Activated CD4-positive, CD25-positive, alpha-beta regulatory T cell (primary cell): Measurements from ENCODE around the gene SPPL2B.

Experiments
- DNase-seq, 4 experiments: peaks; one replicate each; lab custom pipeline; 2025; lab: John Stamatoyannopoulos, UW

Gene SPPL2B

GRCh38 chr19:2321565-2322283, 6.8 kb upstream of the SPPL2B start:
- no peak for DNase-seq

GRCh38 chr19:2323707-2324106, 4.8 kb upstream of the SPPL2B start:
- no peak for DNase-seq

- no peak for DNase-seq
Measured at GRCh38 chr19:2324220-2324948, 4.1 kb upstream of the SPPL2B start.

DNA sequence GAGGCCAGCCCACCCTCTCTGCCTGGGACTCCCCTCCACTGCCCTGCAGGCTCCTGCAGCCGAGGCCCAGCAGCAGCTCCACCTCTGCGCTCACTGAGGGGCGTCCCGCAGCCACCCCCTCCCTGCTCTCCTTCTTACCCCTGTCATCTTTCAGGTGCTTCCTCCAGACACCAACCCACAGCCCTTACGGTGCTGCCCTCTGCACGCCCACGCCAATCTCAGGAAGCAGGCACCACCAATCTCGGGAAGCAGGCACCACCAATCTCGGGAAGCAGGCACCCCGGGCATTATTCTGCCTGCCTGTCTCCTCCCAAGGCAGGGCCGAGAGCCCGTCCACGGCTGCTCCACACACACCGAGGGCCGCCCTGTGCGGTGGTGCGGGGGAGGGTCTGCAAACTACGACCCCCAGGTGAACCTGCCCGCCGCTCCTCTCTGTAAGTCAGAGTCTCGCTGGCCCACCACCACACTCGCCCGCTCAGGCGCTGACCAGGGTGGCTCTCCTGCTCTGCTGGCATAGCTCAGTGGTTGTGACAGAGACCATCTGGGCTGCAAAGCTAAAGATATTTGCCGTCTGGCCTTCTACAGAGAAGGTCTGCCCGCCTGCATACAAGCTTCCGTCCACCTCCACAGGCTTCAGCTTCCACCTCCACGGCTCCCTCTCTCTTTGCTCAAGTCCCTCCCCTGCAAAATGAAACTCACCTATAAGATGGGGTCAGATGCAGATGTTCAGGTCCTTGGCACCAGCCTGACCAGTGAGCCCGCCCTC, 3.0 kb upstream of the SPPL2B start:
- no peak for DNase-seq

- no peak for DNase-seq
Measured at GRCh38 chr19:2326699-2327360, 1.7 kb upstream of the SPPL2B start.

DNA sequence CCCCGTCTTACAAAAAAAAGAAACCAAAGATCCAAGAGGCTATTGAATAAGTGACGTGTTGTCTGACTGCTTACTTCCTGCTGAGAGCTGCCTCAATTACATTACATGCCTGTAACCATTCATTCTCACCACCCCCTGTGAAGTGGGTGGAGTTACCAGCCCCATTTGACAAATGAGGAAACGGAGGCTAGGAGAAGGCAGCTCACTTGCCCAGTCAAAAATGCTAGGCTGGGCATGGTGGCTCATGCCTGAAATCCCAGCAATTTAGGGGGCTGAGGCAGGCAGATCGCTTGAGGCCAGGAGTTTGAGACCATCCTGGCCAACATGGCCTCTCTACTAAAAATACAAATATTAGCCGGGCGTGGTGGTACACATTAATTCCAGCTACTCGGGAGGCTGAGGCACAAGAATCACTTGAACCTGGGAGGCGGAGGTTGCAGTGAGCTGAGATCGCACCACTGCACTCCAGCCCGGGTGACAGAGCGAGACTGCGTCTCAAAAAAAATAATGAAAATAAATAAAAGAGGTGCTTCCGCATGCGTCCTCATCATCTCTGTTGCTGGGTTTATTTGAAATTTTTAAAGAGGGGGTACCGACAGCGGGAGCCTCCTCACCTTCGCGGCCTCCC, 597 bp upstream of the SPPL2B start:
- DNase-seq: no peak

DNA sequence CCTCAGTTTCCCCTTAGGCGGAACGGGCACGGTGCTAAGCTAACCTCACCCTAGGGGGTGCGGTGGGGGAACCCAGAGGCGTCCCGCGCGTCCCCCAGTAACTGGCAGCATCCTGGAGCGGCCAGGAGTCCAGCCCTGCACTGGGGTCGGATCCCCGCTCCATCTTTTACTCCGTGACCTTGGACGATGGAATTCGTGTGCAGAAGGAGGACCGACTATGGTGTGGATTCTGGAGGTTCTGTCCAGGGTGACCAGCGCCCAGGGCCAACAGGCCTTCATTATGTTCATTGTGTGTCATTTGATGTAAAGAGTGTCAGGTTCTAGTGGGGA, 630 bp downstream of the SPPL2B start:
- DNase-seq: no peak

DNA sequence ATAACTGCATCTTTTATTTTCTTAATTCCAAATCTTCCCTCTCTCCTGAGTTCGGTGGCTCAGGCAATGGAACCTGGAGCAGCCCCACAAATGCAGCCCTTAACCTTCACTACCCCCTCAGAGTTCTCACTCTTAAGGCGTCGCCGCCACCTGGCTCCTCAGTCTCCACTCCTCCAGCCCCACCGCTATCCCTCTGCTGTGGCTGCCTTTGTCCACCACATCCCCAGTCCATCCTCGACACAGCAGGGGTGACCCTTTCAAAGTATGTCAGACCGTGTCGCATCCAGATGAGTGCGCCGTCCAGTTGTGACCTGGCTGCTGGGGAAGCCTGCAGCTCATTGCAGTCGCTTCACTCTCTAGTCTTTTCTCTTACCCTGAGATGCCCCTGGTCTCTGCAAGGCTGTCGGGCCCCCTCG, 1.0 kb downstream of the SPPL2B start:
- no peak for DNase-seq

DNA sequence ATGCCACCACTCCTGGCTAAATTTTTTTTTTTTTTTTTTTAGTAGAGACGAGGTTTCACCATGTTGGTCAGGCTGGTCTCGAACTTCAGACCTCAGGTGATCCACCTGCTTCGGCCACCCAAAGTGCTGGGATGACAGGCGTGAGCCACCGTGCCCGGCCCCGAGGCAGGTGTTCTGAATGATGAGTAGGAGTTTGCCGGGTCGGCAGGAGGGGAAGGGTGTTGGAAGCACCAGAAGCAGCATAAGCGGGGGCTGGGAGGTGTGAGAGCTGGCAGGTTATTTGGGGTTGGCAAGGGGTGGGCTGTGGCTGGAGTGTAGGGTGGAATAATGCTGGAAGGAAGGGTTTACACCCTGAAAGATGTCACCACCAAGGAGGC, 1.8 kb downstream of the SPPL2B start:
- DNase-seq: no peak

DNA sequence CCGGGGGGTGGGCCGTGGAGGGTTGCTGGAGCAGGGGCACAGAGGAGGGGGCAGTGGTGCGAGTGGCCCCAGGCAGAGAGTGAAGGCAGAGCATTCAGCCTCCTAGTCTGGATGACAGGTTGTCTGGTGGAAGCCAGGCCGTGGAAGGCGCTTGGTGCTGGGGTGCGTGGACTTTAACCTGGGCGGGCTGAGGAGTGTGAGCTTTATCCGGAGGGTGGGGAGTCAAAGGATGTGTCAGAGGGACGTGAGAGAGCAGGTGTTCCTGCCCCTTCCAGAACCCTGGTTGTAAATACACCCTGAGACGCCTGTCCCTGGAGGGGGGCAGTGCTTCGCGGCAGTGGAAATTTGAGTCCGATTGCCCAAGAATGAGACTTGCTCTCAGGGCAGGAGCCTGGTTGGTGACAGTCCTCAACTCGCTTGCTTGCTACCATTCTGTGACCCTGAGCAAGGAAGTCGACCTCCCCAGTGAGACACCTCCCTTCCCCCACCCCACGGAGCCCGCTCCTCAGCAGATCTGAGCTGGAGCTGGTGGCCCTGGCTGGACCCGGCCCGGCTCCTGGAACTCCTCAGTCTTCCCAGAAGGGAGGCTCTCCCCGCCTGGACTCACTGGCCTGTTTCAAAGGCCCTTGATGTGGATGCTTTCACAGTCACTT, 2.3 kb downstream of the SPPL2B start:
- DNase-seq: no peak

GRCh38 chr19:2331601-2332246, 3.2 kb downstream of the SPPL2B start:
- no peak for DNase-seq

DNA sequence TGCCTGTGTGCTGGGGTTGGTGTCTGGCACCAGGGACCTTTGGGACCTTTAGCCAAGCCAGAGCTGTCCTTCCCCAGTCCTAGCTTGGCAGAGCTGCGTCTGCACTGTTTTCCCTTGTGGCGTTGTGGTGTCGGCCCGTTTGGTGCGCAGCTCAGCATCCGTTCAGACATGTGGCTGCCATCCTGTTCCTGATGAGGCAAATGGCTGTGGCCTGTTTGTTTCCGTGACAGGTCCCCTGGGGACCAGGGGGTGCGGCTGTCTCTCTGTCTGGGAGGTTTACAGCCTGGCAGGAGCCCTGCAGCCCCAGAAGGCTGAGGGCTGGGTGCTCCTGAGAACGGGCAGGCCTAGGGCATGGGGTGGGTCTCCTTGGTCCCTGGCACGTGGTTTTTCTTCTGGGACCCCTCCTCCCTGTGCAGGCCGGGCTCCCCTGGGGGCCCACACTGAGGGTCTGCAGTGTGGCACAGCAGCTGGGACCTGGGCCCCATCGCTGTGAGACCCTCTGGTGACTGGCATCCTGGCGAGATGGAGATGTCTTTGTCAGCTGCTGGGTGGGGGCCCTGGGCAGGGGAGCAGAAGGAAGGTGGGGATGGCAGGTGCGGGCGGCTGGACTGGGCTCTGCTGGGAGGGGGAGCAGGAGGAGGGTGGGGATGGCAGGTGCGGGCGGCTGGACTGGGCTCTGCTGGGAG, 4.0 kb downstream of the SPPL2B start:
- no peak for DNase-seq

- no peak for DNase-seq
Measured at GRCh38 chr19:2333027-2333806, 4.7 kb downstream of the SPPL2B start.

- no peak for DNase-seq
Measured at GRCh38 chr19:2333807-2334211, 5.3 kb downstream of the SPPL2B start.

- no peak for DNase-seq
Measured at GRCh38 chr19:2334426-2334825, 5.9 kb downstream of the SPPL2B start.

GRCh38 chr19:2334986-2335846, 6.7 kb downstream of the SPPL2B start:
- no peak for DNase-seq

DNA sequence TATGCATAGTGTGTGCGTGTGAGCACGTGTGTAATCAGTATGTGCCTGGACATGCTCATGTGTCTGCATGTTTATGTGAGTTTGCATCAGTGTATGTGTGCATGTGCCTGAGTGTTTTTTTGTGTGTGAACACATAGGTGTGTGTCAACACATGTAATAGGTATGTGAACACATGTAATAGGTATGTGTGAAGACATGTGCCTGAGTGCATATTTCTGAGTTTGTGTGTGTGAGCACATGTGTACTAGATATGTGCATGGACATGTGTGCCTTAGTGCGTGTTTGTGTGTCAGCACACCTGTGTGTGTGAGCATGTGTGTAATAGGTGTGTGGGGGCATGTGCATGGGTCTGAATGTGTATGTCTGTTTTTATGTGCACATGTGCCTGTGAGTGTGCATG, 7.4 kb downstream of the SPPL2B start:
- no peak for DNase-seq

DNA sequence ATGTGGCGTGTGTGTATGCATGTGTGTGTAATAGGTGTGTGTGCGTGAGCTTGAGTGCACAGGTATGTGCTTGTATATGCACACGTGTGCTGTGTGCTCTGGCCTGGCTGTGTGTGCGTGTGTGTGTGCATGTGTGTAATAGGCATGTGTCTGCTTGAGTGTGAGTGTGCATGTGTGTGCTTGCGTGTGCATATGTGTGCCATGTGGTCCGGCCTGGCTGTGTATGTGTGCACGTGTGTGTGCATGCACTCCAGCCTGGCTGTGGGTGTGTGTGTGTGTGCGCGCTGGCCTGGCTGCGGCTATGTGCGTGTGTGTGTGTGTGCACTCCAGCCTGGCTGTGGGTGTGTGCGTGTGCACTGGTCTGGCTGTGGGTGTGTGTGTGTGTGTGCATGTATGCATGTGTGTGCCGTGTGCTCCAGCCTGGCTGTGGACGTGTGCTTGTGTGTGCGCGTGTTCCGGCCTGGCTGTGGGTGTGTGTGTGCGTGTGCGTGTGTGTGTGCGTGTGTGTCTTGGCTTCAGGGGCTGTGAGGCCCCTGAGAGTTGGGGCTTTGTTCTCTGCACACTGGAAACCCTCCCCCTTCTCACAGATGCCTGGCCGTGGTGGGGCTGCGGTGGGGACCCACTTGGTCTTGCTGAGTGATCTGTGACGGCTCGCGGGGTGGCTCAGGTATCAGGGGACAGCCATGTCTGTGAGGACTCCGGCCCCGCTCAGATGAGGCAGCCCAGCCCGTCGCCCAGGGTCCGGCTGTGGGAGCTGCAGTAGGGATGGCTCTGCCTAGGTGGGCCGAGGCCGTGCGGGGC, 8.2 kb downstream of the SPPL2B start:
- DNase-seq: no peak
